HAP-1 (cell line): ENCODE data around the gene SPATS2L.

Experiments
- DNase-seq, 2 experiments: peaks; one replicate each; pipeline ENCODE4 v3.0.0-alpha.2; 2016 to 2020; ENCODE audit warnings: low spot score in 2 of 2
- H3K27me3 ChIP-seq: fragments of 250-450 bp; sonication (Bioruptor Pico); 2 replicates; pipeline ENCODE4 v1.5.1; 2020; ENCODE audit warnings: low read depth, mild to moderate bottlenecking, moderate library complexity
- H3K36me3 ChIP-seq: fragments of 250-450 bp; sonication (Bioruptor Pico); replicated peaks from 2 replicates; pipeline ENCODE4 v1.5.1; 2020; ENCODE audit warnings: mild to moderate bottlenecking
- H3K4me1 ChIP-seq: fragments of 250-450 bp; sonication (Bioruptor Pico); 2 replicates; pipeline ENCODE4 v1.5.1; 2020; ENCODE audit warnings: mild to moderate bottlenecking
- H3K4me3 ChIP-seq: fragments of 250-450 bp; sonication (Bioruptor Pico); 2 replicates; pipeline ENCODE4 v1.5.1; 2020; ENCODE audit warnings: mild to moderate bottlenecking, moderate library complexity
- H3K9me3 ChIP-seq: fragments of 250-450 bp; sonication (Bioruptor Pico); 2 replicates; pipeline ENCODE4 v1.5.1; 2020; ENCODE audit warnings: mild to moderate bottlenecking, moderate library complexity
- in situ Hi-C: fragments of 300-500 bp; cut with MboI; formaldehyde crosslinking; loops from 3 replicates; pipeline ENCODE4 v1.14.3; 2020; ENCODE audit warnings: low sequenced_read_pairs, inconsistent platforms, mixed read lengths

The SPATS2L gene

GRCh38 chr2:200275295-200276013 is 31.0 kb upstream of the SPATS2L start:
- no peak for DNase-seq
- H3K4me1 ChIP-seq = peaks cover 2% of the 10 kb centered on the region; the same call in 1 of the 2 replicates
- in situ Hi-C loops = no loop called here
- no peaks in the 10 kb centered on the region for H3K9me3 ChIP-seq
- H3K4me3 ChIP-seq = no peak overlapping the region
- H3K27me3 ChIP-seq = no peaks in the 10 kb centered on the region
- H3K36me3 ChIP-seq = no peaks in the 10 kb centered on the region

GRCh38 chr2:200276472-200276871 is 30.0 kb upstream of the SPATS2L start:
- H3K4me3 ChIP-seq = no peak overlapping the region
- no peaks in the 10 kb centered on the region for H3K9me3 ChIP-seq
- H3K4me1 ChIP-seq = peaks cover 2% of the 10 kb centered on the region; the same call in 1 of the 2 replicates
- no peak for DNase-seq
- H3K36me3 ChIP-seq = no peaks in the 10 kb centered on the region
- in situ Hi-C loops = no loop called here
- no peaks in the 10 kb centered on the region for H3K27me3 ChIP-seq

GRCh38 chr2:200278694-200279316 is 27.7 kb upstream of the SPATS2L start:
- Histone ChIP-seq H3K36me3 (no peaks in the 10 kb centered on the region), H3K9me3 (no peaks in the 10 kb centered on the region), H3K4me3 (no peak overlapping the region), H3K4me1 (peaks cover 2% of the 10 kb centered on the region; the same call in 1 of the 2 replicates), H3K27me3 (no peaks in the 10 kb centered on the region)
- DNase-seq = no peak
- in situ Hi-C loops = no loop called here

- no peaks in the 10 kb centered on the region for H3K27me3 ChIP-seq
- H3K9me3 ChIP-seq = no peaks in the 10 kb centered on the region
- no peaks in the 10 kb centered on the region for H3K36me3 ChIP-seq
- no peak for DNase-seq
- in situ Hi-C loops = no loop called here
- peaks cover 2% of the 10 kb centered on the region; the same call in 1 of the 2 replicates for H3K4me1 ChIP-seq
- H3K4me3 ChIP-seq = no peak overlapping the region
Measured at GRCh38 chr2:200279857-200280256, 26.6 kb upstream of the SPATS2L start.

GRCh38 chr2:200286578-200286977 is 19.9 kb upstream of the SPATS2L start:
- Histone ChIP-seq H3K9me3 (no peaks in the 10 kb centered on the region), H3K4me1 (no peaks in the 10 kb centered on the region), H3K36me3 (no peaks in the 10 kb centered on the region), H3K27me3 (peaks cover 2% of the 10 kb centered on the region; the same call in 1 of the 2 replicates), H3K4me3 (no peak overlapping the region)
- no peak for DNase-seq
- in situ Hi-C loops = no loop called here

- H3K27me3 ChIP-seq = peaks cover 12% of the 10 kb centered on the region; the same call in 1 of the 2 replicates
- in situ Hi-C loops = no loop called here
- no peak overlapping the region for H3K4me3 ChIP-seq
- DNase-seq = no peak
- H3K9me3 ChIP-seq = no peaks in the 10 kb centered on the region
- H3K4me1 ChIP-seq = no peaks in the 10 kb centered on the region
- no peaks in the 10 kb centered on the region for H3K36me3 ChIP-seq
Measured at GRCh38 chr2:200288670-200289429, 17.6 kb upstream of the SPATS2L start.

- no peak for DNase-seq
- no peaks in the 10 kb centered on the region for H3K36me3 ChIP-seq
- in situ Hi-C loops = no loop called here
- H3K4me3 ChIP-seq = no peak overlapping the region
- H3K27me3 ChIP-seq = peaks cover 12% of the 10 kb centered on the region; the same call in 1 of the 2 replicates
- H3K9me3 ChIP-seq = no peaks in the 10 kb centered on the region
- H3K4me1 ChIP-seq = no peaks in the 10 kb centered on the region
Measured at GRCh38 chr2:200296118-200296517, 10.4 kb upstream of the SPATS2L start.

- H3K36me3 ChIP-seq = no peaks in the 10 kb centered on the region
- H3K27me3 ChIP-seq = peaks cover 12% of the 10 kb centered on the region; the same call in 1 of the 2 replicates
- no peaks in the 10 kb centered on the region for H3K4me1 ChIP-seq
- DNase-seq = no peak
- H3K9me3 ChIP-seq = no peaks in the 10 kb centered on the region
- in situ Hi-C loops = no loop called here
- no peak overlapping the region for H3K4me3 ChIP-seq
Measured at GRCh38 chr2:200297100-200297499, 9.4 kb upstream of the SPATS2L start.

GRCh38 chr2:200297989-200298388 is 8.5 kb upstream of the SPATS2L start:
- in situ Hi-C loops = no loop called here
- Histone ChIP-seq H3K4me3 (no peak overlapping the region), H3K36me3 (no peaks in the 10 kb centered on the region), H3K27me3 (peaks cover 5% of the 10 kb centered on the region; the same call in 1 of the 2 replicates), H3K9me3 (no peaks in the 10 kb centered on the region), H3K4me1 (no peaks in the 10 kb centered on the region)
- DNase-seq = no peak

- no peak overlapping the region for H3K4me3 ChIP-seq
- peaks cover 2% of the 10 kb centered on the region; the same call in 1 of the 2 replicates for H3K27me3 ChIP-seq
- H3K4me1 ChIP-seq = no peaks in the 10 kb centered on the region
- in situ Hi-C loops = no loop called here
- no peaks in the 10 kb centered on the region for H3K36me3 ChIP-seq
- H3K9me3 ChIP-seq = no peaks in the 10 kb centered on the region
- DNase-seq = no peak
Measured at GRCh38 chr2:200298816-200299215, 7.7 kb upstream of the SPATS2L start.

GRCh38 chr2:200300065-200300464 is 6.4 kb upstream of the SPATS2L start:
- DNase-seq = no peak
- in situ Hi-C loops = no loop called here
- no peaks in the 10 kb centered on the region for H3K9me3 ChIP-seq
- no peaks in the 10 kb centered on the region; the same call in 1 of the 2 replicates for H3K27me3 ChIP-seq
- no peaks in the 10 kb centered on the region for H3K36me3 ChIP-seq
- H3K4me1 ChIP-seq = no peaks in the 10 kb centered on the region
- H3K4me3 ChIP-seq = no peak overlapping the region

- Histone ChIP-seq H3K36me3 (no peaks in the 10 kb centered on the region), H3K9me3 (no peaks in the 10 kb centered on the region), H3K4me3 (no peak overlapping the region), H3K4me1 (no peaks in the 10 kb centered on the region; the same call in 1 of the 2 replicates), H3K27me3 (no peaks in the 10 kb centered on the region; the same call in 1 of the 2 replicates)
- in situ Hi-C loops = no loop called here
- no peak for DNase-seq
Measured at GRCh38 chr2:200300638-200301314, 5.7 kb upstream of the SPATS2L start.
